GM12878 (cell line): ENCODE results near the gene LRRC74B. TPM values are rescaled to one million over a fixed set of nuclear protein-coding genes. Genes with fewer than 3 reads are reported as not detected.

ENCODE experiments used
- ATAC-seq: fragments of 200-7000 bp; cut with Tn5 transposase; 3 replicates; pipeline ENCODE4 v1.9.1; 2020; ENCODE audit warnings: mild to moderate bottlenecking, moderate library complexity
- BruUV-seq: library from RNA; stranded (reverse); fragments of 400-500 nt; replicated peaks from 2 replicates; lab custom pipeline; 2021; lab: Mats Ljungman, UMichigan
- CTCF ChIA-PET: fragments of 300-600 bp; sonication (Branson Sonifier 250); formaldehyde crosslinking; extraction: SDS; loops from one replicate; lab custom pipeline; 2021; ENCODE audit warnings: inconsistent platforms; lab: Yijun Ruan, JAX
- POLR2A ChIA-PET: fragments of 350-600 bp; formaldehyde crosslinking; extraction: SDS; loops from one replicate; lab custom pipeline; 2021; ENCODE audit warnings: inconsistent platforms; lab: Charles Lee
- RAD21 ChIA-PET: fragments of 300-600 bp; sonication (Branson Sonifier 250); formaldehyde crosslinking; loops from one replicate; lab custom pipeline; 2023; ENCODE audit warnings: antibody characterized with exemption; ENCODE audit not compliant: unreplicated experiment; lab: Charles Lee
- SMC1A ChIA-PET: fragments of 300-600 bp; sonication (Branson Sonifier 250); formaldehyde crosslinking; loops from one replicate; lab custom pipeline; 2023; ENCODE audit not compliant: unreplicated experiment, uncharacterized antibody; lab: Charles Lee
- DNase-seq: peaks from one replicate; pipeline ENCODE4 v3.0.0-alpha.2; 2011; ENCODE audit warnings: low read depth, low spot score
- FAIRE-seq: peaks from 3 replicates; lab custom pipeline; 2011; peaks lifted over from hg19 to GRCh38; lab: Jason Lieb, UNC
- H2AFZ ChIP-seq: 2 replicates; pipeline ENCODE4 v1.6.0; 2011; ENCODE audit warnings: low read depth, low read length, control low read depth; ENCODE audit not compliant: control insufficient read depth
- H3K27ac ChIP-seq: 2 replicates; pipeline ENCODE4 v1.5.1; 2011; ENCODE audit warnings: control low read depth; ENCODE audit not compliant: control insufficient read depth, insufficient read depth
- H3K27me3 ChIP-seq, 2 experiments: replicated peaks in 1 of 2; 2 replicates each; pipeline versions ENCODE4 v1.6.0 to v1.6.1; 2011; ENCODE audit warnings: low read length in 1 of 2; ENCODE audit not compliant: control insufficient read depth in 2 of 2, insufficient read depth in 2 of 2
- H3K36me3 ChIP-seq, 2 experiments: 2 replicates each; pipeline ENCODE4 v1.5.1; 2011; ENCODE audit warnings: low read length in 1 of 2; ENCODE audit not compliant: control insufficient read depth in 2 of 2, insufficient read depth in 2 of 2
- H3K4me1 ChIP-seq: 2 replicates; pipeline ENCODE4 v1.6.1; 2011; ENCODE audit warnings: mild to moderate bottlenecking, low read length, moderate library complexity, mixed read lengths; ENCODE audit not compliant: control insufficient read depth, insufficient read depth
- H3K4me2 ChIP-seq: 2 replicates; pipeline ENCODE4 v1.6.0; 2011; ENCODE audit warnings: control low read depth; ENCODE audit not compliant: control insufficient read depth, insufficient read depth
- H3K4me3 ChIP-seq: fragments of 200-600 bp; sonication (generic); 2 replicates; pipeline ENCODE4 v1.5.1; 2016
- H3K79me2 ChIP-seq: 2 replicates; pipeline ENCODE4 v1.6.0; 2011; ENCODE audit warnings: low read length; ENCODE audit not compliant: control insufficient read depth, insufficient read depth
- H3K9ac ChIP-seq: 2 replicates; pipeline ENCODE4 v1.8.0; 2011; ENCODE audit warnings: low read length, control low read depth, mixed read lengths; ENCODE audit not compliant: control insufficient read depth, insufficient read depth
- H3K9me3 ChIP-seq: replicated peaks from 3 replicates; pipeline ENCODE4 v1.5.1; 2011; ENCODE audit warnings: mild to moderate bottlenecking, low read length; ENCODE audit not compliant: control insufficient read depth, insufficient read depth
- H4K20me1 ChIP-seq: 2 replicates; pipeline ENCODE4 v1.6.0; 2011; ENCODE audit not compliant: control insufficient read depth, insufficient read depth
- BMI1 ChIP-seq: fragments of 450-650 bp; IDR thresholded peaks from 2 replicates; pipeline ENCODE4 v1.6.1; 2016; ENCODE audit warnings: mild to moderate bottlenecking, moderate library complexity, borderline replicate concordance
- CEBPB ChIP-seq, 2 experiments: fragments of 150-350 bp in 1 of 2; IDR thresholded peaks; 2 replicates each; pipeline ENCODE4 v1.6.1; 2012 to 2014; ENCODE audit warnings: low read depth in 2 of 2, low read length in 2 of 2, borderline replicate concordance in 1 of 2, inconsistent platforms in 1 of 2
- ETV6 ChIP-seq, 2 experiments: fragments of 450-650 bp in 1 of 2; IDR thresholded peaks in 1 of 2; conservative IDR thresholded peaks in 1 of 2; 2 replicates each; pipeline ENCODE4 v1.6.1; 2014; ENCODE audit warnings: antibody characterized with exemption in 1 of 2, borderline replicate concordance in 1 of 2, low read depth in 1 of 2, mild to moderate bottlenecking in 1 of 2, moderate library complexity in 1 of 2
- GATAD2B ChIP-seq: fragments of 450-650 bp; conservative IDR thresholded peaks from 2 replicates; pipeline ENCODE4 v1.6.1; 2017; ENCODE audit warnings: low read depth, mild to moderate bottlenecking, moderate library complexity
- JUND ChIP-seq: IDR thresholded peaks from 2 replicates; pipeline ENCODE4 v1.6.1; 2012; ENCODE audit warnings: low read depth, mild to moderate bottlenecking, low read length, improper control_type of control experiment, moderate library complexity
- MYB ChIP-seq: fragments of 150-350 bp; IDR thresholded peaks from 2 replicates; pipeline ENCODE4 v1.6.1; 2014; ENCODE audit warnings: mild to moderate bottlenecking, low read depth, low read length, borderline replicate concordance
- NKRF ChIP-seq: fragments of 450-650 bp; conservative IDR thresholded peaks from 2 replicates; pipeline ENCODE4 v1.6.1; 2017; ENCODE audit warnings: mild to moderate bottlenecking, moderate library complexity
- NR2C1 ChIP-seq: fragments of 450-650 bp; IDR thresholded peaks from 2 replicates; pipeline ENCODE4 v1.6.1; 2017; ENCODE audit warnings: antibody characterized with exemption, mild to moderate bottlenecking, moderate library complexity
- RBBP5 ChIP-seq: fragments of 200-600 bp; sonication (generic); conservative IDR thresholded peaks from 2 replicates; pipeline ENCODE4 v1.6.1; 2016
- RCOR1 ChIP-seq: conservative IDR thresholded peaks from 2 replicates; pipeline ENCODE4 v1.6.1; 2012; ENCODE audit warnings: low read depth, low read length, improper control_type of control experiment
- TCF7 ChIP-seq: IDR thresholded peaks from 2 replicates; pipeline ENCODE4 v1.6.1; 2014; ENCODE audit warnings: antibody characterized with exemption, borderline replicate concordance
- YY1 ChIP-seq: IDR thresholded peaks from 2 replicates; pipeline ENCODE4 v1.6.1; 2011; ENCODE audit warnings: low read depth, mild to moderate bottlenecking, low read length
- WGBS: methylation state at CpG from one replicate; pipeline ENCODE4 v1.1.6; 2016; ENCODE audit warnings: low lambda C conversion rate; ENCODE audit not compliant: insufficient replicate concordance, insufficient coverage; ENCODE audit errors: missing lambda C conversion rate; 5-methylcytosine and 5-hydroxymethylcytosine counted together
- in situ Hi-C: fragments of 300-500 bp; cut with MboI; formaldehyde crosslinking; loops from 9 replicates; pipeline ENCODE4 v1.14.3; 2018; ENCODE audit warnings: mixed read lengths
- intact Hi-C: fragments of 100-400 bp; cut with micrococcal nuclease; formaldehyde crosslinking; loops from one replicate; pipeline ENCODE4 v1.14.2; 2022; ENCODE audit not compliant: unreplicated experiment
- polyA plus RNA-seq, 11 experiments: library from polyadenylated mRNA; depleted of rRNA in 4 of 11; unstranded in 6 of 11; stranded (reverse) in 5 of 11; fragments of >200 nt; fragmentation: Nextera tagmentation in 4 of 11; fragmentation: Illumina TruSeq in 1 of 11; extraction: Ambion mirVana in 4 of 11; extraction: Trizol in 1 of 11; gene quantifications; 1 replicate in 1 of 11; 2 replicates in 10 of 11; pipeline versions ENCODE4 v1.2.1 to v1.2.3, GENCODE V29; 2011 to 2016; ENCODE audit warnings: inconsistent platforms in 2 of 11, missing spikeins in 2 of 11, low read depth in 1 of 11
- total RNA-seq, 4 experiments: library from RNA; depleted of rRNA in 3 of 4; stranded (reverse); fragments of >200 nt in 3 of 4; fragmentation: Illumina TruSeq in 1 of 4; extraction: Trizol in 1 of 4; gene quantifications; 2 replicates each; pipeline versions ENCODE4 v1.2.1 to v1.2.3, GENCODE V29; 2013 to 2021

LRRC74B gene
- total and polyA plus RNA-seq, 10 of the 15 experiments (the other 5 are each of a cell fraction or from before 2014, with no cell fraction given) = not detected

GRCh38 chr22:21082248-21082647 lies 36.5 kb downstream of the LRRC74B start:
- POLR2A ChIA-PET = no interaction called here
- Histone ChIP-seq H3K4me1 (no peaks in the 10 kb centered on the region), H3K4me3 (no peak overlapping the region), H3K27me3 (no peaks in the 10 kb centered on the region; a peak in 1 of 4 replicates), H3K36me3 (no peaks in the 10 kb centered on the region), H2AFZ (no peak overlapping the region), H4K20me1 (no peaks in the 10 kb centered on the region), H3K27ac (no peak overlapping the region), H3K4me2 (no peak overlapping the region), H3K9me3 (no peaks in the 10 kb centered on the region), H3K9ac (no peak overlapping the region), H3K79me2 (no peaks in the 10 kb centered on the region)
- no TSS peak for BruUV-seq
- no peak for DNase-seq
- WGBS = 82% methylated on average over 6 of the region's 6 CpGs
- SMC1A ChIA-PET = no interaction called here
- no peak for FAIRE-seq
- TF ChIP-seq YY1 (no peak), JUND (no peak), GATAD2B (no peak), BMI1 (no peak), TCF7 (no peak), MYB (no peak), CEBPB (IDR thresholded peaks at IDR 0.05; ENCODE audit: borderline replicate concordance in 1 of 2, low read depth in 2 of 2, low read length in 2 of 2) (no peak), NR2C1 (no peak), NKRF (no peak), RBBP5 (no peak), RCOR1 (no peak), ETV6 (conservative IDR thresholded peaks at IDR 0.05 in 1 of 2, IDR thresholded peaks at IDR 0.05 in 1 of 2; ENCODE audit: borderline replicate concordance in 1 of 2, low read depth in 1 of 2) (no peak)
- intact Hi-C loops = no loop called here
- CTCF ChIA-PET = no interaction called here
- in situ Hi-C loops = no loop called here
- ATAC-seq = no peak
- RAD21 ChIA-PET = no interaction called here
